OCI-LY7 (cell line): Measurements from ENCODE around the gene TSPAN9. TPM values are rescaled to one million over a fixed set of nuclear protein-coding genes. Genes with fewer than 3 reads are reported as not detected.

Experiments used
- BruUV-seq: library from RNA; stranded (reverse); fragments of 400-500 nt; replicated peaks from 2 replicates; lab custom pipeline; 2021; lab: Mats Ljungman, UMichigan
- CTCF ChIA-PET: fragments of 300-600 bp; sonication (Branson Sonifier 250); formaldehyde crosslinking; loops from one replicate; lab custom pipeline; 2022; ENCODE audit warnings: antibody characterized with exemption; ENCODE audit not compliant: unreplicated experiment; lab: Charles Lee
- POLR2A ChIA-PET: fragments of 300-600 bp; sonication (Branson Sonifier 250); formaldehyde crosslinking; loops from one replicate; lab custom pipeline; 2022; ENCODE audit warnings: antibody characterized with exemption; lab: Charles Lee
- DNase-seq: peaks from one replicate; pipeline ENCODE4 v3.0.0-alpha.2; 2015; ENCODE audit warnings: low spot score
- H2AFZ ChIP-seq: fragments of 200-600 bp; sonication (generic), shearing (Covaris generic); 2 replicates; pipeline ENCODE4 v1.6.1; 2014; ENCODE audit warnings: mild to moderate bottlenecking, antibody characterized with exemption, low read length, moderate library complexity
- H3K27ac ChIP-seq: fragments of 200-600 bp; sonication (generic); 2 replicates; pipeline ENCODE4 v1.5.1; 2014; ENCODE audit warnings: mixed run types, low read depth, mild to moderate bottlenecking, moderate library complexity, low read length, inconsistent platforms; ENCODE audit not compliant: poor library complexity, severe bottlenecking
- H3K36me3 ChIP-seq: fragments of 200-600 bp; sonication (generic); 2 replicates; pipeline ENCODE4 v1.6.1; 2014; ENCODE audit warnings: mild to moderate bottlenecking, antibody characterized with exemption, low read length, moderate library complexity, mixed read lengths; ENCODE audit not compliant: insufficient read depth
- H3K4me1 ChIP-seq: fragments of 200-600 bp; sonication (generic); 2 replicates; pipeline ENCODE4 v1.5.1; 2014; ENCODE audit warnings: mild to moderate bottlenecking, low read length; ENCODE audit not compliant: insufficient read depth, poor library complexity, severe bottlenecking
- H3K4me2 ChIP-seq: fragments of 200-600 bp; sonication (generic); 2 replicates; pipeline ENCODE4 v1.6.1; 2014; ENCODE audit warnings: mild to moderate bottlenecking, low read length
- H3K4me3 ChIP-seq: fragments of 200-600 bp; sonication (generic); 2 replicates; pipeline ENCODE4 v1.5.1; 2014; ENCODE audit warnings: mild to moderate bottlenecking, low read depth, low read length; ENCODE audit not compliant: poor library complexity, severe bottlenecking
- H3K79me2 ChIP-seq: fragments of 200-600 bp; sonication (generic); 2 replicates; pipeline ENCODE4 v1.6.1; 2016; ENCODE audit warnings: low read depth, mild to moderate bottlenecking, low read length, moderate library complexity, mixed read lengths; ENCODE audit not compliant: insufficient read depth
- H3K9me2 ChIP-seq: fragments of 200-600 bp; sonication (generic); 2 replicates; pipeline ENCODE4 v1.6.1; 2016; ENCODE audit warnings: mild to moderate bottlenecking, low read length, mixed read lengths; ENCODE audit not compliant: insufficient read depth
- H3K9me3 ChIP-seq: fragments of 200-600 bp; sonication (generic); 2 replicates; pipeline ENCODE4 v1.6.1; 2014; ENCODE audit warnings: mild to moderate bottlenecking, mixed run types, low read length, mixed read lengths
- H4K20me1 ChIP-seq: fragments of 200-600 bp; sonication (generic); 2 replicates; pipeline ENCODE4 v1.6.1; 2014; ENCODE audit warnings: mild to moderate bottlenecking, antibody characterized with exemption, low read length, moderate library complexity, mixed read lengths; ENCODE audit not compliant: insufficient read depth
- CTCF ChIP-seq: fragments of 200-600 bp; sonication (generic); conservative IDR thresholded peaks from 2 replicates; pipeline ENCODE4 v1.5.1; 2014; ENCODE audit warnings: mild to moderate bottlenecking, antibody characterized with exemption, low read length, moderate library complexity, mixed read lengths
- EZH2phosphoT487 ChIP-seq: fragments of 200-600 bp; sonication (generic); IDR thresholded peaks from 2 replicates; pipeline ENCODE4 v1.6.1; 2018; ENCODE audit warnings: low read depth, borderline replicate concordance, mild to moderate bottlenecking, mixed run types, antibody characterized with exemption, low read length, moderate library complexity, mixed read lengths
- intact Hi-C: fragments of 100-400 bp; cut with micrococcal nuclease; formaldehyde crosslinking; loops from one replicate; pipeline ENCODE4 v1.10.0; 2022; ENCODE audit not compliant: unreplicated experiment
- total RNA-seq, 2 experiments: library from RNA; depleted of rRNA in 1 of 2; stranded (reverse); fragments of >200 nt in 1 of 2; shearing (Covaris generic) in 1 of 2; gene quantifications; 2 replicates each; pipeline ENCODE4 v1.2.3, GENCODE V29; 2014 to 2022

Gene TSPAN9
- total RNA-seq, 2 experiments from 2014 or later, result 0.50 to 0.74 TPM

GRCh38 chr12:3086729-3087323 lies 9.6 kb downstream of the TSPAN9 start:
- BruUV-seq, result no TSS peak
- Histone ChIP-seq H3K36me3 (no peaks in the 10 kb centered on the region), H3K9me3 (no peaks in the 10 kb centered on the region), H4K20me1 (no peaks in the 10 kb centered on the region), H3K4me2 (no peak overlapping the region), H2AFZ (no peak overlapping the region), H3K4me1 (no peaks in the 10 kb centered on the region), H3K79me2 (no peaks in the 10 kb centered on the region), H3K4me3 (no peak overlapping the region), H3K9me2 (no peaks in the 10 kb centered on the region), H3K27ac (no peak overlapping the region)
- TF ChIP-seq EZH2phosphoT487 (no peak), CTCF (no peak)
- intact Hi-C loops, result no loop called here
- POLR2A ChIA-PET, result no interaction called here
- DNase-seq, result no peak
- CTCF ChIA-PET, result no interaction called here

- H3K9me3 ChIP-seq, result no peaks in the 10 kb centered on the region
- intact Hi-C loops, result no loop called here
- no peak overlapping the region for H3K4me3 ChIP-seq
- H3K4me1 ChIP-seq, result no peaks in the 10 kb centered on the region
- H3K9me2 ChIP-seq, result no peaks in the 10 kb centered on the region
- CTCF ChIA-PET, result no interaction called here
- TF ChIP-seq EZH2phosphoT487, result no peak
- TF ChIP-seq CTCF, result no peak
- H2AFZ ChIP-seq, result no peak overlapping the region
- no peaks in the 10 kb centered on the region for H3K36me3 ChIP-seq
- no peak for DNase-seq
- H4K20me1 ChIP-seq, result no peaks in the 10 kb centered on the region
- no peaks in the 10 kb centered on the region for H3K79me2 ChIP-seq
- H3K27ac ChIP-seq, result no peak overlapping the region
- POLR2A ChIA-PET, result no interaction called here
- no TSS peak for BruUV-seq
- no peak overlapping the region for H3K4me2 ChIP-seq
These were observed 10.8 kb downstream of the TSPAN9 start for GRCh38 chr12:3087758-3088650.

- Histone ChIP-seq H3K9me3 (no peaks in the 10 kb centered on the region), H3K27ac (no peak overlapping the region), H3K9me2 (no peaks in the 10 kb centered on the region), H3K4me3 (no peak overlapping the region), H3K79me2 (no peaks in the 10 kb centered on the region), H4K20me1 (no peaks in the 10 kb centered on the region), H2AFZ (no peak overlapping the region), H3K4me1 (no peaks in the 10 kb centered on the region), H3K4me2 (no peak overlapping the region), H3K36me3 (no peaks in the 10 kb centered on the region)
- ChIA-PET POLR2A (no interaction called here), CTCF (no interaction called here)
- TF ChIP-seq EZH2phosphoT487 (no peak), CTCF (no peak)
- BruUV-seq, result no TSS peak
- DNase-seq, result no peak
- intact Hi-C loops, result no loop called here
These were observed 12.4 kb downstream of the TSPAN9 start for GRCh38 chr12:3089588-3089987.
